Muscle layer of duodenum (tissue), 2 donors: ENCODE results near the gene C22orf31.

ENCODE experiments used
- H3K27ac ChIP-seq: one replicate; pipeline ENCODE4 v1.7.0; 2013; ENCODE audit warnings: mild to moderate bottlenecking, low read length
- H3K27me3 ChIP-seq: one replicate; pipeline ENCODE4 v1.7.0; 2013; ENCODE audit warnings: low read depth, mild to moderate bottlenecking, control low read depth, low read length
- H3K36me3 ChIP-seq, 2 donors: one replicate each; pipeline ENCODE4 v1.7.0; 2013; ENCODE audit warnings: low read length in 2 of 2, control low read depth in 1 of 2, mild to moderate bottlenecking in 1 of 2; ENCODE audit not compliant: insufficient read depth in 2 of 2, control insufficient read depth in 1 of 2
- H3K4me1 ChIP-seq, 2 donors: one replicate each; pipeline ENCODE4 v1.7.0; 2013; ENCODE audit warnings: low read length in 2 of 2, mild to moderate bottlenecking in 2 of 2, control low read depth in 1 of 2, moderate library complexity in 1 of 2; ENCODE audit not compliant: insufficient read depth in 2 of 2, control insufficient read depth in 1 of 2
- H3K4me3 ChIP-seq, 2 donors: one replicate each; pipeline ENCODE4 v1.7.0; 2013; ENCODE audit warnings: low read length in 2 of 2, low read depth in 1 of 2, mild to moderate bottlenecking in 1 of 2
- H3K9me3 ChIP-seq, 2 donors: one replicate each; pipeline ENCODE4 v1.7.0; 2013; ENCODE audit warnings: low read length in 2 of 2, control low read depth in 1 of 2, mild to moderate bottlenecking in 1 of 2; ENCODE audit not compliant: control insufficient read depth in 1 of 2
- donor health status: healthy.

Gene C22orf31

GRCh38 chr22:29032014-29032475 is 29.6 kb downstream of the C22orf31 start:
- H3K27ac ChIP-seq, result peak overlapping the region; percentile 85
- no peaks in the 10 kb centered on the region for H3K9me3 ChIP-seq
- H3K36me3 ChIP-seq, result no peaks in the 10 kb centered on the region
- H3K4me1 ChIP-seq, result peaks cover 9 to 16% of the 10 kb centered on the region in 2 donors
- peak overlapping the region in 1 of 2 donors; percentile 19 for H3K4me3 ChIP-seq
- H3K27me3 ChIP-seq, result no peaks in the 10 kb centered on the region

GRCh38 chr22:29031227-29032011 is 30.2 kb downstream of the C22orf31 start:
- no peaks in the 10 kb centered on the region for H3K36me3 ChIP-seq
- H3K4me3 ChIP-seq, result peak overlapping the region in 1 of 2 donors; percentile 19
- H3K27ac ChIP-seq, result peak overlapping the region; percentile 85
- H3K27me3 ChIP-seq, result no peaks in the 10 kb centered on the region
- H3K4me1 ChIP-seq, result peaks cover 9 to 16% of the 10 kb centered on the region in 2 donors
- H3K9me3 ChIP-seq, result no peaks in the 10 kb centered on the region

GRCh38 chr22:29030618-29031226 is 30.9 kb downstream of the C22orf31 start:
- peak overlapping the region in 1 of 2 donors; percentile 47 for H3K4me3 ChIP-seq
- peak overlapping the region; percentile 85 for H3K27ac ChIP-seq
- H3K27me3 ChIP-seq, result no peaks in the 10 kb centered on the region
- peaks cover 9 to 16% of the 10 kb centered on the region in 2 donors for H3K4me1 ChIP-seq
- no peaks in the 10 kb centered on the region for H3K36me3 ChIP-seq
- H3K9me3 ChIP-seq, result no peaks in the 10 kb centered on the region

- Histone ChIP-seq H3K27ac (peak overlapping the region; percentile 41), H3K36me3 (no peaks in the 10 kb centered on the region), H3K4me3 (peak overlapping the region in 1 of 2 donors; percentile 47), H3K9me3 (no peaks in the 10 kb centered on the region), H3K4me1 (peaks cover 9 to 16% of the 10 kb centered on the region in 2 donors), H3K27me3 (no peaks in the 10 kb centered on the region)
Observed at GRCh38 chr22:29030016-29030617, 31.5 kb downstream of the C22orf31 start.

- Histone ChIP-seq H3K27ac (no peak overlapping the region), H3K4me1 (peaks cover 9 to 16% of the 10 kb centered on the region in 2 donors), H3K27me3 (no peaks in the 10 kb centered on the region), H3K36me3 (no peaks in the 10 kb centered on the region), H3K9me3 (no peaks in the 10 kb centered on the region), H3K4me3 (no peak overlapping the region)
Observed at GRCh38 chr22:29029202-29030000, 32.2 kb downstream of the C22orf31 start.

GRCh38 chr22:29028468-29028867 is 33.2 kb downstream of the C22orf31 start:
- Histone ChIP-seq H3K36me3 (no peaks in the 10 kb centered on the region), H3K27me3 (no peaks in the 10 kb centered on the region), H3K27ac (no peak overlapping the region), H3K9me3 (no peaks in the 10 kb centered on the region), H3K4me1 (peaks cover 9 to 16% of the 10 kb centered on the region in 2 donors), H3K4me3 (no peak overlapping the region)

- Histone ChIP-seq H3K4me3 (no peak overlapping the region), H3K9me3 (no peaks in the 10 kb centered on the region), H3K27me3 (no peaks in the 10 kb centered on the region), H3K36me3 (no peaks in the 10 kb centered on the region), H3K4me1 (peaks cover 6 to 9% of the 10 kb centered on the region in 2 donors), H3K27ac (no peak overlapping the region)
Observed at GRCh38 chr22:29026579-29026978, 35.1 kb downstream of the C22orf31 start.

GRCh38 chr22:29023172-29023796 is 38.3 kb downstream of the C22orf31 start:
- Histone ChIP-seq H3K27me3 (no peaks in the 10 kb centered on the region), H3K36me3 (no peaks in the 10 kb centered on the region), H3K27ac (no peak overlapping the region), H3K9me3 (no peaks in the 10 kb centered on the region), H3K4me1 (no peaks in the 10 kb centered on the region), H3K4me3 (no peak overlapping the region)

- H3K27ac ChIP-seq, result no peak overlapping the region
- no peaks in the 10 kb centered on the region for H3K36me3 ChIP-seq
- no peak overlapping the region for H3K4me3 ChIP-seq
- H3K27me3 ChIP-seq, result no peaks in the 10 kb centered on the region
- no peaks in the 10 kb centered on the region for H3K4me1 ChIP-seq
- no peaks in the 10 kb centered on the region for H3K9me3 ChIP-seq
Observed at GRCh38 chr22:29022101-29022817, 39.4 kb downstream of the C22orf31 start.
